Endothelial cell of umbilical vein (primary cell): ENCODE results near the gene CHST12. TPM values are rescaled to one million over a fixed set of nuclear protein-coding genes. Genes with fewer than 3 reads are reported as not detected.

Experiments
- BruUV-seq: library from RNA; stranded (reverse); fragments of 400-500 nt; replicated peaks from 2 replicates; lab custom pipeline; 2021; lab: Mats Ljungman, UMichigan
- CTCF ChIA-PET: fragments of 300-600, 350-600 bp; sonication (Branson Sonifier 250); formaldehyde crosslinking; loops from one replicate; lab custom pipeline; 2021; ENCODE audit warnings: antibody characterized with exemption, inconsistent platforms; lab: Charles Lee
- POLR2A ChIA-PET: fragments of 300-600, 350-600 bp; sonication (Branson Sonifier 250); formaldehyde crosslinking; loops from one replicate; lab custom pipeline; 2021; ENCODE audit warnings: antibody characterized with exemption, inconsistent platforms; lab: Charles Lee
- DNase-seq: peaks from one replicate; pipeline ENCODE4 v3.0.0-alpha.2; 2011; ENCODE audit warnings: low read depth, low spot score
- FAIRE-seq: peaks from 2 replicates; lab custom pipeline; 2011; peaks lifted over from hg19 to GRCh38; lab: Jason Lieb, UNC
- H2AFZ ChIP-seq: 2 replicates; pipeline ENCODE4 v1.6.0; 2012; ENCODE audit warnings: low read depth, low read length, control low read depth, inconsistent platforms
- H3K27ac ChIP-seq: 2 replicates; pipeline ENCODE4 v1.5.1; 2011; ENCODE audit warnings: low read depth, mild to moderate bottlenecking, control low read depth, low read length, moderate library complexity; ENCODE audit not compliant: insufficient read depth
- H3K27me3 ChIP-seq, 2 experiments: 2 replicates each; pipeline versions ENCODE4 v1.6.0 to v1.6.1; 2011; ENCODE audit warnings: low read length in 2 of 2, mixed read lengths in 1 of 2; ENCODE audit not compliant: control insufficient read depth in 2 of 2, insufficient read depth in 2 of 2
- H3K36me3 ChIP-seq, 2 experiments: 2 replicates in 1 of 2; 3 replicates in 1 of 2; pipeline ENCODE4 v1.5.1; 2011; ENCODE audit warnings: low read length in 2 of 2, mild to moderate bottlenecking in 1 of 2, moderate library complexity in 1 of 2; ENCODE audit not compliant: control insufficient read depth in 2 of 2, insufficient read depth in 2 of 2; ENCODE audit errors: extremely low read depth in 1 of 2
- H3K4me1 ChIP-seq: 3 replicates; pipeline ENCODE4 v1.5.1; 2011; ENCODE audit warnings: mild to moderate bottlenecking, low read length; ENCODE audit not compliant: control insufficient read depth, insufficient read depth; ENCODE audit errors: extremely low read depth
- H3K4me2 ChIP-seq: 2 replicates; pipeline ENCODE4 v1.6.1; 2011; ENCODE audit warnings: low read length, control low read depth, mixed read lengths; ENCODE audit not compliant: insufficient read depth
- H3K4me3 ChIP-seq, 3 experiments: fragments of 200-600 bp in 1 of 3; sonication (generic), shearing (Covaris generic) in 1 of 3; replicated peaks in 1 of 3; 2 replicates each; pipeline ENCODE4 v1.5.1; 2011 to 2016; ENCODE audit warnings: control low read depth in 3 of 3, low read length in 3 of 3, mild to moderate bottlenecking in 2 of 3, inconsistent platforms in 1 of 3, low read depth in 1 of 3, moderate library complexity in 1 of 3; ENCODE audit not compliant: insufficient read depth in 1 of 3
- H3K79me2 ChIP-seq: 2 replicates; pipeline ENCODE4 v1.6.0; 2012; ENCODE audit warnings: low read length, inconsistent platforms; ENCODE audit not compliant: control insufficient read depth, insufficient read depth
- H3K9ac ChIP-seq: replicated peaks from 2 replicates; pipeline ENCODE3; 2011; ENCODE audit warnings: low read length, control low read depth; ENCODE audit not compliant: insufficient read depth; ENCODE audit errors: extremely low read depth
- H3K9me1 ChIP-seq: replicated peaks from 3 replicates; pipeline ENCODE4 v1.6.0; 2011; ENCODE audit warnings: mild to moderate bottlenecking, low read length; ENCODE audit not compliant: control insufficient read depth, insufficient read depth; ENCODE audit errors: extremely low read depth
- H3K9me3 ChIP-seq: replicated peaks from 2 replicates; pipeline ENCODE4 v1.5.1; 2012; ENCODE audit warnings: low read length, inconsistent platforms; ENCODE audit not compliant: control insufficient read depth, insufficient read depth
- H4K20me1 ChIP-seq: replicated peaks from 2 replicates; pipeline ENCODE3; 2011; ENCODE audit warnings: mild to moderate bottlenecking, low read length; ENCODE audit not compliant: control insufficient read depth, insufficient read depth; ENCODE audit errors: extremely low read depth
- CTCF ChIP-seq, 2 donors: IDR thresholded peaks; 1 replicate in 1 of 2; 2 replicates in 1 of 2; pipeline ENCODE4 v1.5.1; 2011; ENCODE audit warnings: low read length in 2 of 2, mild to moderate bottlenecking in 2 of 2, moderate library complexity in 2 of 2, control low read depth in 1 of 2, inconsistent platforms in 1 of 2, low read depth in 1 of 2; ENCODE audit not compliant: insufficient read depth in 1 of 2; ENCODE audit errors: extremely low read depth in 1 of 2
- EZH2 ChIP-seq: IDR thresholded peaks from 2 replicates; pipeline ENCODE4 v1.6.1; 2012; ENCODE audit warnings: borderline replicate concordance, low read depth, mild to moderate bottlenecking, moderate library complexity, low read length, inconsistent platforms; ENCODE audit not compliant: severe bottlenecking
- FOS ChIP-seq: IDR thresholded peaks from 2 replicates; pipeline ENCODE4 v1.6.1; 2011; ENCODE audit warnings: mild to moderate bottlenecking, low read length, moderate library complexity, borderline replicate concordance; ENCODE audit not compliant: insufficient read depth
- GATA2 ChIP-seq: IDR thresholded peaks from 2 replicates; pipeline ENCODE4 v1.7.0; 2011; ENCODE audit warnings: low read depth, mild to moderate bottlenecking, moderate library complexity, mixed read lengths, low read length; ENCODE audit not compliant: insufficient read length, insufficient read depth
- JUN ChIP-seq: IDR thresholded peaks from 2 replicates; pipeline ENCODE4 v1.6.1; 2011; ENCODE audit warnings: borderline replicate concordance, low read depth; ENCODE audit not compliant: insufficient read length, insufficient read depth
- MAX ChIP-seq: IDR thresholded peaks from 2 replicates; pipeline ENCODE4 v1.6.1; 2011; ENCODE audit not compliant: insufficient read depth, insufficient read length
- MYC ChIP-seq: IDR thresholded peaks from one replicate; pipeline ENCODE4 v1.6.1; 2011; ENCODE audit warnings: mild to moderate bottlenecking, low read depth, low read length
- POLR2A ChIP-seq: IDR thresholded peaks from 2 replicates; pipeline ENCODE4 v1.6.1; 2012; ENCODE audit warnings: low read depth, mild to moderate bottlenecking, control low read depth, low read length
- POLR2AphosphoS5 ChIP-seq: IDR thresholded peaks from 2 replicates; pipeline ENCODE4 v1.6.1; 2012; ENCODE audit warnings: low read depth, mild to moderate bottlenecking, control low read depth, low read length, moderate library complexity; ENCODE audit not compliant: insufficient read depth
- dilution Hi-C: fragments of 300-500 bp; cut with MboI; formaldehyde crosslinking; loops from one replicate; pipeline ENCODE4 v1.15.0; 2019; ENCODE audit warnings: low sequenced_read_pairs; ENCODE audit not compliant: extremely low pct_ligation_motif_present
- intact Hi-C: fragments of 100-400 bp; cut with micrococcal nuclease; formaldehyde crosslinking; loops from one replicate; pipeline ENCODE4 v1.10.0; 2022
- polyA plus RNA-seq, 4 experiments: library from polyadenylated mRNA; depleted of rRNA in 3 of 4; stranded (reverse) in 3 of 4; unstranded in 1 of 4; fragments of >200 nt; gene quantifications; 2 replicates each; pipeline versions ENCODE4 v1.2.1 to v1.2.3, GENCODE V29; 2011 to 2012; ENCODE audit warnings: missing spikeins in 1 of 4
- total RNA-seq: library from RNA; stranded (reverse); gene quantifications from 2 replicates; pipeline ENCODE4 v1.2.3, GENCODE V29; 2021

Gene CHST12
- total and polyA plus RNA-seq, 2 donors (not counting 3 experiments of a cell fraction or from before 2014, with no cell fraction given): 30.2 to 52.6 TPM

GRCh38 chr7:2411815-2412586 lies 8.6 kb downstream of the CHST12 start:
- Histone ChIP-seq H3K9me1 (no peaks in the 10 kb centered on the region), H3K4me2 (peak overlapping the region; percentile 43), H3K36me3 (no peaks in the 10 kb centered on the region), H3K4me3 (no peak overlapping the region), H3K27ac (peak overlapping the region; percentile 33), H3K9ac (no peak overlapping the region), H3K4me1 (peaks cover 45% of the 10 kb centered on the region), H4K20me1 (no peaks in the 10 kb centered on the region), H3K79me2 (peaks cover 2% of the 10 kb centered on the region), H2AFZ (no peak overlapping the region), H3K27me3 (no peaks in the 10 kb centered on the region), H3K9me3 (no peaks in the 10 kb centered on the region)
- FAIRE-seq: peak; percentile 63
- ChIA-PET POLR2A (no interaction called here), CTCF (interaction anchor here (1.0 to 3.0 kb wide), 8 partner anchors 7 to 269 kb away, joined by 3 to 21 read pairs (median 5); no protein-coding TSS in a partner anchor)
- dilution Hi-C loops: no loop called here
- intact Hi-C loops: loop anchor here (2.0 kb wide), 1 partner anchor 19 kb away; no protein-coding TSS in a partner anchor
- BruUV-seq: no TSS peak
- no peak for DNase-seq
- no peak for TF ChIP-seq FOS
- no peak for TF ChIP-seq POLR2AphosphoS5
- TF ChIP-seq POLR2A: no peak
- no peak for TF ChIP-seq JUN
- TF ChIP-seq CTCF (IDR thresholded peaks at IDR 0.05; ENCODE audit: extremely low read depth in 1 of 2, insufficient read depth in 1 of 2, low read depth in 1 of 2, low read length in 2 of 2): no peak
- TF ChIP-seq EZH2: no peak
- no peak for TF ChIP-seq MAX
- TF ChIP-seq GATA2: no peak
- no peak for TF ChIP-seq MYC
